NCI-H2196 (cell line): ENCODE data around the gene USP31.

ENCODE experiments used
- DNase-seq: peaks from one replicate; lab custom pipeline; 2025; ENCODE audit not compliant: unreplicated experiment; lab: John Stamatoyannopoulos, UW

The USP31 gene

GRCh38 chr16:23025692-23026307 lies 123.5 kb downstream of the USP31 start:
- no peak for DNase-seq

GRCh38 chr16:23024044-23024443 lies 125.2 kb downstream of the USP31 start:
- DNase-seq, result no peak

GRCh38 chr16:23020084-23020483 lies 129.2 kb downstream of the USP31 start:
- no peak for DNase-seq

GRCh38 chr16:23016368-23016767 lies 132.9 kb downstream of the USP31 start:
- DNase-seq, result no peak

- DNase-seq, result no peak
These were observed 133.7 kb downstream of the USP31 start for GRCh38 chr16:23015580-23015979.

- DNase-seq, result no peak
These were observed 134.7 kb downstream of the USP31 start for GRCh38 chr16:23014592-23014991.
